H1 (cell line): ENCODE measurements around the gene NUTM1. TPM values are rescaled to one million over a fixed set of nuclear protein-coding genes. Genes with fewer than 3 reads are reported as not detected.
A peak's percentile ranks its signal among the peaks of the same experiment; 100 is the strongest.

ENCODE experiments used
- CHD2 ChIP-seq: IDR thresholded peaks from 2 replicates; pipeline ENCODE4 v1.6.1; 2012; ENCODE audit warnings: low read length, improper control_type of control experiment
- CREB1 ChIP-seq: IDR thresholded peaks from 2 replicates; pipeline ENCODE4 v1.6.1; 2012; ENCODE audit warnings: inconsistent platforms
- EP300 ChIP-seq, 2 experiments: IDR thresholded peaks; 1 replicate in 1 of 2; 2 replicates in 1 of 2; pipeline ENCODE4 v1.6.1; 2011 to 2012; ENCODE audit warnings: low read depth in 2 of 2, low read length in 2 of 2, mild to moderate bottlenecking in 2 of 2, borderline replicate concordance in 1 of 2, inconsistent platforms in 1 of 2, moderate library complexity in 1 of 2
- PHF8 ChIP-seq: fragments of 200-600 bp; sonication (generic); conservative IDR thresholded peaks from 2 replicates; pipeline ENCODE4 v1.7.1; 2012; ENCODE audit warnings: low read depth, mild to moderate bottlenecking, inconsistent platforms, low read length, moderate library complexity
- RXRA ChIP-seq: IDR thresholded peaks from 2 replicates; pipeline ENCODE4 v1.6.1; 2011; ENCODE audit warnings: low read depth, mild to moderate bottlenecking, low read length, moderate library complexity; ENCODE audit not compliant: insufficient read depth
- TBP ChIP-seq: IDR thresholded peaks from 2 replicates; pipeline ENCODE4 v1.6.1; 2011; ENCODE audit warnings: low read depth, low read length, improper control_type of control experiment
- TCF12 ChIP-seq: IDR thresholded peaks from 2 replicates; pipeline ENCODE4 v1.6.1; 2011; ENCODE audit warnings: low read depth, mild to moderate bottlenecking, low read length
- polyA plus RNA-seq, 7 experiments: library from polyadenylated mRNA; depleted of rRNA in 3 of 7; stranded (reverse) in 5 of 7; unstranded in 2 of 7; fragments of >200 nt in 5 of 7; fragments of 200-250 nt in 2 of 7; gene quantifications; 1 replicate in 5 of 7; 2 replicates in 1 of 7; 4 replicates in 1 of 7; pipeline versions ENCODE4 v1.2.1 to v1.2.3, GENCODE V29; 2011 to 2013; ENCODE audit warnings: missing spikeins in 2 of 7, mixed read lengths in 2 of 7
- total RNA-seq: library from RNA; stranded (reverse); fragmentation: NEBNext Ultra II Directional; extraction: Animal tissue kit (Norgen Biotek cat#: 25700); gene quantifications from 2 replicates; pipeline ENCODE4 v1.2.1, GENCODE V29; 2021

The NUTM1 gene
- total and polyA plus RNA-seq, 2 of the 8 experiments (the other 6 are each of a cell fraction or from before 2014, with no cell fraction given): 0.39 to 0.60 TPM

GRCh38 chr15:34367101-34368081 lies 24.3 kb downstream of the NUTM1 start, which contains the start of gene LPCAT4 (continued):
- TF ChIP-seq PHF8 (peak; percentile 90), TCF12 (no peak), CHD2 (no peak), RXRA (no peak), EP300 (IDR thresholded peaks at IDR 0.05; ENCODE audit: borderline replicate concordance in 1 of 2, low read depth in 2 of 2, low read length in 2 of 2) (0 out of 3 replicates have a peak, but pooled peaks of 1 of the 2 experiments have one; percentile 26), CREB1 (peak; percentile 17; the same call in 1 of the 2 replicates), TBP (peak; percentile 40; the same call in 1 of the 2 replicates)
